Hematopoietic multipotent progenitor cell treated with erythropoietin and hydrocortisone succinate and interleukin-3 and kit ligand, for 17 days (in vitro differentiated cells): ENCODE measurements around the gene UBE3A.

Experiments
- DNase-seq: peaks from one replicate; pipeline ENCODE4 v3.0.0-alpha.2; 2015; ENCODE audit warnings: low spot score

UBE3A gene

GRCh38 chr15:25331404-25331803 is 107.4 kb downstream of the UBE3A start:
- no peak for DNase-seq

GRCh38 chr15:25329696-25330095 is 109.1 kb downstream of the UBE3A start:
- DNase-seq = no peak

- no peak for DNase-seq
Observed at GRCh38 chr15:25327686-25328085, 111.1 kb downstream of the UBE3A start.

GRCh38 chr15:25325187-25325586 is 113.6 kb downstream of the UBE3A start:
- no peak for DNase-seq

- no peak for DNase-seq
Observed at GRCh38 chr15:25323420-25323819, 115.4 kb downstream of the UBE3A start.

GRCh38 chr15:25287823-25288222 is 151.0 kb downstream of the UBE3A start:
- no peak for DNase-seq
